Measurements from ENCODE around the gene NCAM1.

NCAM1 gene

DNA sequence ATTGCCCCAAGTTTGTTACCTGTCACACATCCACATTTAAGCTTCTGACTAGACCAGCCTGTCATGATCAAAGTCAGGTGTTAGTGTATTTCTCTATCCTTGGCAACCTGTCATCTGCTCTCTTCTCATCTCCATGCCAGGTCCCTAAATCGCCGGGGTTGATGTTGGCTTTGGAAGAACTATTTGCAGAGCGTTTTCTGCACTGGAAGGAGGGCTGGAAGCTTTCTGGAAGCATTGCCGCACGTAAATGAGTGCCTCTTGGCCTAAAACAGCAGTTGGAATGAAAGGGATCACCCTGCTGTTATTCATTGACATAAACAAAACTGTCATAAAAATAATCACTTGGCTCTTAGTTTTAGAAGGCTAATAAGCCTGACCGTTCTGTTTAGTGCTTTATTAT lies 354.6 kb downstream of the NCAM1 start:
- DNase-seq = no peak
- no peak for TF ChIP-seq GATA1 (IDR thresholded peaks at IDR 0.05; ENCODE audit: low read depth, low read length)
- TF ChIP-seq POLR2A (IDR thresholded peaks at IDR 0.05; ENCODE audit: low read length) = no peak

DNA sequence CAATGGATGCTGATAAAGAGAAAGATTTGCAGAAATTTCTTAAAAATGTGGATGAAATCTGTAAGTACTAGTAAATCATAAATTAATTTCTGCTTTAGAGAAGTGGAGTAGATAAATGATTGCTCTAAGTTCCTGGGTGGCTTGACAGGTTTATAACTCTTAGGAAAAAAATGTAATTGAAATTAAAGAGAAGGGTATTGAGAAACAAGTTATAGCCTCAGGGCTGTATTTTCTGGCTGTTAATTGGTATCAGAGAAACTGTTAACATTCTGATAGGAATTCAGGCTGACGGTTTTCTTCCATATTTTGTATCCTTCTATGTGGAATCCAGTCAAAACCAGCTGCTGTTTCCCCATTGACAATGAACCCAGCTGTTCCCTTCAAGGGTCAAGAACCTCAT lies 355.0 kb downstream of the NCAM1 start:
- DNase-seq = no peak
- TF ChIP-seq GATA1 (IDR thresholded peaks at IDR 0.05; ENCODE audit: low read depth, low read length) = no peak
- TF ChIP-seq POLR2A (IDR thresholded peaks at IDR 0.05; ENCODE audit: low read length) = no peak

DNA sequence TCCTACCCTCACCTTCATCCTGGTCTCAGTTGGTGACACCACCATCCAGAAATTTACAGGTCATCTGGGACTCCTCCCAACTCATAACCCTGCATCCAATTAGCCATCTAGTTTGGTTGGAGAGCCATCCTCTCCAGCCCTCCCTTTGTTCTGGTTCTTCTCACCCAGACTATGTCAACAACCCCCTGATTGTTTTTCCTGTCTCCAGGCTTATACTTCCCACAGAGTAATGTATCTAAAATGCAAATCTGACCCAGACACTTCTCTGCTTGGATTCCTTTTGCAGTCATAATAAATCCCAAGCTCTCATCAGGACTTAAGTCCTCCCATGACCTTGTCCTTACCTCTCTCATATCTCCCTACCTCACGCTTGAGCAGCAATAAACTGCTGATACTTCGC lies 356.1 kb downstream of the NCAM1 start:
- no peak for TF ChIP-seq GATA1 (IDR thresholded peaks at IDR 0.05; ENCODE audit: low read depth, low read length)
- TF ChIP-seq POLR2A (IDR thresholded peaks at IDR 0.05; ENCODE audit: low read length) = no peak

DNA sequence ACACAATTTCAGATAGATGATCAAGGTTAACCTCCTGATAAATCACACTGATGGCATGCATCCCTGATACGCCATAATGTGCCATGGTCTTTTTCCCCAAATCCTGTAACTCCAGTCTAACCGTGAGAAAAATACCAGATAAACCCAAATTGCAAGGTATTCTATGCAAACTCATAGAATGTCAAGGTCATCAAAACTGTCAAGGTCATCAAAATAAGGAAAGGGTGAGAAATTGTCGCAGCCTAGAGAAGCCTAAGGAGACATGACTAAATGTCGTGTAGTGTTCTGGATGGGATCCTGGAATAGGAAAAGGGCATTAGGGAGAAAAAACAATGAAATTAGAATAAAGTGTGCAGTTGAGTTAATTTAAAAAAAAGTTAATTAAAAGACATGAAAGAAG lies 357.9 kb downstream of the NCAM1 start:
- DNase-seq = no peak
- TF ChIP-seq POLR2A (IDR thresholded peaks at IDR 0.05; ENCODE audit: low read length) = no peak
- no peak for TF ChIP-seq GATA1 (IDR thresholded peaks at IDR 0.05; ENCODE audit: low read depth, low read length)

More for the DNA sequence above, 356.1 kb downstream of the NCAM1 start:
- no peak for DNase-seq

DNA sequence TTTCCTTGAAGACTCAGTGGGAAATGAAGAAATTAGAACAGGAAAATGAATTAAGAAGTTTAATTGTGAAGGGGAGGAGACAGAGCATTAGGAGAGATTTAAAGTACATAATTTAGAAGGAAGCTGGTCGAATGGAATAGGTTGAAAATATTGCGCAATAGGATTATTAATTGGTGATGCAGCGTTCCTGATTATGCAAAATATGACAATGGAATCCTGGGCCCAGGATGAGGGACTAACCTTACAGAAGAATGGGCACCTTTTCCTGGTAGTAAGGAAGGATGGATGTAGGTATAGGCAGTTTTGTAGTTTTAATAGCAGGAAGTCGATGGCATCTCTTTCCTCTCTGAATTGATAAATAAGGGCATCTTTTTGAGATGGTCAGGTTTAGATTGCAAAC lies 360.9 kb downstream of the NCAM1 start:
- TF ChIP-seq POLR2A (IDR thresholded peaks at IDR 0.05; ENCODE audit: low read length) (no peak), GATA1 (IDR thresholded peaks at IDR 0.05; ENCODE audit: low read depth, low read length) (no peak)
- no peak for DNase-seq

DNA sequence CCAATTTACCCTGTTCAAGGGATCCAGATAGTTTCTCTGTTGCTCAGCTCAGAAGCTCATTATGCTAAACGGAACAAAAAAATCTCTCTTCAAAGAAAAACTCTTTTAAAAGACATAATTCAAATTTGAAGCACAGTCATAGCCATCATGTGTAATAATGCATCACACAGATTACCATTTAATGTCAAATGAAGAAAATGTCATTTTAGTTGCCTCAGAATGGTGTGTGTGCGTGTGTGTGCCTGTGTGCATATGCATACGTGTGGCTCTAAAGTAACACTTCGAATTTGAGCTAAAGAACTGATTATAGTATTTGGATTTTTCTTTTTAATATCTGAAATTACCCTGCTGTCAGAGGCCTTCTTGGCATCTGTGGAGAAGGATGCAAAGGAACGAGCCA lies 363.0 kb downstream of the NCAM1 start:
- no peak for DNase-seq
- TF ChIP-seq POLR2A (IDR thresholded peaks at IDR 0.05; ENCODE audit: low read length) = no peak
- TF ChIP-seq GATA1 (IDR thresholded peaks at IDR 0.05; ENCODE audit: low read depth, low read length) = no peak
